CD1c-positive myeloid dendritic cell (primary cell): ENCODE results near the gene EBF3.

Experiments
- DNase-seq: peaks from one replicate; pipeline ENCODE4 v3.0.0-alpha.2; 2016; ENCODE audit errors: extremely low spot score

EBF3 gene

DNA sequence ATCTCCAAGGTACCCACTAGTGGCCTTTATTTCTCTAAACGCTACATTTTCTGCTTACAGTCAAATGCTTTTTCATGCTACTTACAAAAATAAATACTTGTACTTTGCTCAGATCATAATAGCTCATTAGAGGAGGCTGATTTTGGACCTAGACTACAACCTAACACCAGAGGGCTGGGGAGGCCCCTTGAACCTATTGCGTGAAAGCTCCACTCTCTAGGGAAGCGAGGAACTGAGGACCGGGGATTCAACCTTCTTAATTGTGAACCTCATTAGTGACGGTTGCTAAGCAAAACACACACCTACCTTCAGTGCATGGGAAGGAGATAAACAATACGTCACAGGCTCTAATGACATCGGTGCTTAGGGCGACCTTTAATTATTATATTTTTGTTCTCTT lies 92.1 kb downstream of the EBF3 start:
- no peak for DNase-seq

DNA sequence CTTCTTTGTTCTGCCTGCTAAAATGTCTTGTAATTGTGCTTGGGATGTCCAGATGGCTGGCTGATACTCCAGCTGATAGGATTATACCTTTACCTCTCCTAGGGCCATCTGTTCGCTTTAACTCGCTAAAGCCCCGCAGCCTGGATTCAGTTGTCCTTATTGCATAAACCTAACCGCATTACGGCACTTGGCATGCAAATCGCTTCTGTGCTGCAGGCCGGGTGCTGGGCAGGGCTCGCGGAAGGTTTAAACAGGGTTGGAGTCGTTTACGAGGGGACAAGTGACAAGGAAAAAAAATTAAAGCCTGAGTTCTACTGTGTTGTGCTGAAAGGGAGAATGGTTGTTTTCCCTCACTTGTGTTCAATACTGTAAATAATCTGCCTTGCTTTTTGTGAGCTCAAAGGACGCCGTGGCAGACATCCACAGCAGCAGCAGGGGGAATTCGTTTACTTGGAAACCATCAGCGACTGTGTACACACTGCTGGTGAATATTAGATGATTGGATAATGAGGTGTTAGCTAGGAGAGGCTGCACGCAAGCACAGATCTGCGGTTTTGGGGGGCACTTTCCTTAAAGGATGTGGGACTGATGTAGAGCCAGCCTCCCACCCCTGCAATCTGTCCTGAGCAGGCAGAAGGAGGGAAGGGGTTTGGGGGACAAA lies 93.0 kb downstream of the EBF3 start:
- no peak for DNase-seq

DNA sequence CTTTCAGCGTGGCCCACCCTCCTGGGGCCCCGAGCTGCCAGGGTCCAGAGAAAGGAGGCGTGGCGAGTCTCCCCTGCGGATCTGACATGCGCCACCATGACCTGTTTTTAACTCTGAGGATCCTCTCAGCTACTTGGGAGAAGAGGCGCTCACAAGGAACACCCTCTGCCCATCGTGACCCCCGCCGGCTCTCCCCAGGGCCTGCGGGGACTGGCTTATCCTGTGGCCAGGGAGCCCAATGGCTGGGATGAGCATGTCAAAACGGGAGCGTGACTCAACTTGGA lies 93.7 kb downstream of the EBF3 start:
- no peak for DNase-seq

DNA sequence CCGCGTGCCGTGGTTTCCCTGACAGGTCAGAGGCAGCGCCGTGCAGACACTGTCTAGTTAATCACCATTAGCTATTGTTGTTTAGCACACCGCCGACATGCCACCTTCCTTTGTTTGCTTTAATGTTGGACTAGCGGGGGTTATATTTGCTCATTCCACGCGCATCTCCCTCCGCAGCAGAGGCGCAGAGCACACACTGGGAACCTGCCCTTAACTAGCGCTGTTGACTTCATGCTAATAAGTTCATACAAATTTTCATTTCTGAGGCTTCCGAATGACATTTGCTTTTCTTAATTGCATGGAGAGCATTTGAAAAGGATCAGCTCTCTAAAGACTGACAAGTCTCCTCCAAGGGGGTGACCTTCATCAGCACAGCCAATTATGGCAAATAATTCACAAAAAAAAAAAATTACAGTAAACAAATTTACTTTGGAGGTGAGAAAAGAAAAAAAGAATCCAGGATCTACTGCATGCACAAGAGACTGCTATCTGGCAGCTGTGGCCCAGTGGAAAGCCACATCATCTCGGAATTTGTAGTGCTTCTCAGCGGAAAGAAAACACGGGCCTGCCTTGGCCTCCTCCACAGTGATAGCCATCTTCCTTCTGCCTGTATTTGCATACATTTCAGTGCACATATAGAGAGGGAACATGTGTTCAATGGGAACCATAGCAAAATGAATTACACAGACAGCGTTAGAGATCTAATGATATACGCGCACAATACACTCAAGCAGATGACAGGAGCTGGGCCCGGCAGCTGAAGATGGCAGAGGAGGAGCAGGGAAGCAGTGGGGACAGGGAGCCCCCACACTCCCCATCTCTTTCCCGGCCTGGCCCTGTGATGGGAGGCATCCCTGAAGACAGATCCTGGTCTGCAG lies 94.2 kb downstream of the EBF3 start:
- no peak for DNase-seq

DNA sequence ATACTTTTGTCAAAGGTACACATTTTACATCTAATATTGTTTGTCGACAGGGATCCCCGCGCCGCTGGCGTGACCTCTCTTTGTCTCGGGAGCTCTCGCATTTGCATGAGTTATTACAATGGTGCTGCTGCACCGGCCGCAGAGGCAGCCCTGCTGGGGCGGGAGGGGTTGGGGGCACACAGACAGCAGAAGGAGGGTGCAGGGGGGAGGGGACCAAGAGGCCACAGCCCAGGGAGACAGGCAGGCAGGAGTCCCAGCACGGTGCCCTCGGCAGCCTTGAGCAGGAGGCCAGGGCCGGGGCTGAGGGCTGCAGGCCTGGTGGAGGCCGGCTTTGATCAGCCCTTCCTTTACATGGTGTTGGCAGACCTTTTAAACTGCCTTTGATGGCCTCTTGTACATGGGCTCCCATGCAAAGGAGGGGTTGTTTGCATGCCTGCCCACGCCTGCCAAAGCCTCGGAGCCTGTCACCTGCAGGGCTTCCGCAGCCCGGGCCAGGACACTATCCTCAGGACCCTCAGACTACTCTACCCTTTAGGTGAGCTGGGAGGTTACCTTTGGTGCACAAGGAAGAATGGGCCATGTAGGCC lies 95.5 kb downstream of the EBF3 start:
- no peak for DNase-seq

DNA sequence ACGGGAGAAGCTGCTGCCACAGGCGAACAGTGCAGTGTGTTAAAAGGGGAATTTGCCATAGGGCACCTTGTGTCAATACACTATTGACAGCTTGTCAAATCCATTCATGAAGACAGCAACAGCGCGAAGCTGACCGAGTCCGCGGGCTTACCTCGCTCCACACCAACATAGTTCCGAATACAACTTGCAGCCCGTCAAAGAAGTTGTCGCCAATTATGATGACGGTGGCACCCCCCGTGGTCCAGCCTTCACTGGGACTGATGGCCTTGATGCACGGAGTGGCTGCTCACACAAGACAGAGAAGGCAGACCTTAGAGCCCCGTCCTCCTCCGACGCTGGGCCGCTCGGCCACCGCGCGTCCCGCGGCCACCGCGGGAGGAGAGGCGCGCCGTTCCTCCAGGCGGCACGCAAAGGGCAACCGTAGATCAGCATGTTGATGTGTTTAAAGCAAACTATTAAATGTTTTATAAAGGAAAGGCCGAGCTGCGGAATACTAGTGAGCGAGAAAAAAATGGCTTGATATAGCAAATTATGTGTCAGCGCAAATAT lies 96.4 kb downstream of the EBF3 start:
- no peak for DNase-seq

DNA sequence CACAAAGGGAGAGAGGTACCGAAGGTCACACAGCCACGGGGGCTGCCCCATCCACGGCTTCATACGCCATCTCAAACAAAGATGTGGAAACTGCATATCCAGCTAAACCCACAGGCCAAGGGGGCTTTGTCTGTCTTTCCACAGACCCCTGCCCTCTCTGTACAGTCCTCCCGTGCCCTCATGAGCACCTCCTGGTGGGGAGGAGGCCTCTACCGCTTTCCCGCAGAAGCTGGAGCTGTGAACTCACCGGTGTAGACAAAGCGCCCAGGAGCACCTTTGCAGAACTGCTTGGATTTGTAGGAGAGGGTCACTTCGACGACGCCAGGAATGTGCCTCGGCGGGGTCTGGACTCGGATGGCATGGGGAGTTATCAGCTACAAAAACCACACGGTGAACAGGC lies 97.2 kb downstream of the EBF3 start:
- DNase-seq: no peak

DNA sequence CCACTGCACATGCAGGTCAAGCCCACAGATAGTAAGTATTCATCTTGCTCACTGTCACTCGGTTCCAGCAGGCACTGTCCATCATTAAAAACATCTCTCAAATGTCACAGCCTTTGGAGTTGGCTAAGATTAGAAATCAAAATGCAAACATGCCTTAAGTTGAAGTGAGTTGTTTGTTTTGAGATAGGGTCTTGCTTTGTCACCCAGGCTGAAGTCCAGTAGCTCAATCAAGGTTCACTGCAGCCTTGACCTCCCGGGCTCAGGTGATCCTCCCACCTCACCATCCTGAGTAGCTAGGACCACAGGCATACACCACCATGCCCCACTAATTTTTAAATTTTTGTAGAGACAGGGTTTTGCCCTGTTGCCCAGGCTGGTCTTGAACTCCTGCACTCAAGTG lies 98.1 kb downstream of the EBF3 start:
- no peak for DNase-seq

DNA sequence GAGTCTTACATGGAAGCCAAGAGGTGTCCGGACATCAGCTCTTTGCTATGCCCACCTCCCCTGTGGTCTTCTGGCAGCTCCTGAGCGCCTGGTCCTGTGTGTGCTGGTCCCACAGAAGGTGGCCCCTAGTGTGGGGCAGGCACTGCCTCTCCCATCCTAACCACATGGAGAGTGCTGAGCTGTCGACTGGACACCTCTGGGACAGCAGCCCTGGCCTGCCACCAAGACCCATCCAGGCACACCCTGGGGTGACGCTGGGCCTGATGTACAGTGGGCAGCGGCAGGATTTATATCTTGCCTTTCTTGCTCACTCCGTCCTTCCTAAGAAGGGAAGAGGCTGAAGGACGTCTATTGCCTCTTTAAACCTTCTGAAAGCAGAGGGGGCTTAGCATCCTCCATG lies 98.7 kb downstream of the EBF3 start:
- DNase-seq: no peak

DNA sequence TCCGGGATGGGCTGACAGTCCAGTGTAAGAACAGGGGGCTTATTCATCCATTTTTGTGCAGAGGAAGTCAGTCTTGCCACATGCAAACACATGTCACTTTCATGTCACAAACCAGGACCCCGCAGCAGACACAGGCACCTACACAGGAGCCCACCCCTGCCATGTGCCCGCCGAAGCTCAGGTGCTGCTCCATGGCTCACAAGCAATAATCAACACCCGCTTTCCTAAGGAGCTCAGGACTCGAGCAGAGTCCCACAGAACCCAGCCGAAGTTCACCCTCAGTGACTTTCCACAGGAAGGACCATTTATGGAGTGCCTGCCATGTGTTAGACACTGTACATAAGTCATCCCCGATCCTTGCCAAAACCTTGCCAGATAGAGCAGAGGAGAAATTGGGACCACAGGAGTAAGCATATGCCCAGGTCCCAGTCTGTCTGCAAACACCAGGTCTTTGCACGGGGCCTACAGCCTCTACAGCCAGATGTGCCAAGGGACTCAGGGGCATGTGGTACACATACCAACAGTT lies 99.4 kb downstream of the EBF3 start:
- no peak for DNase-seq

DNA sequence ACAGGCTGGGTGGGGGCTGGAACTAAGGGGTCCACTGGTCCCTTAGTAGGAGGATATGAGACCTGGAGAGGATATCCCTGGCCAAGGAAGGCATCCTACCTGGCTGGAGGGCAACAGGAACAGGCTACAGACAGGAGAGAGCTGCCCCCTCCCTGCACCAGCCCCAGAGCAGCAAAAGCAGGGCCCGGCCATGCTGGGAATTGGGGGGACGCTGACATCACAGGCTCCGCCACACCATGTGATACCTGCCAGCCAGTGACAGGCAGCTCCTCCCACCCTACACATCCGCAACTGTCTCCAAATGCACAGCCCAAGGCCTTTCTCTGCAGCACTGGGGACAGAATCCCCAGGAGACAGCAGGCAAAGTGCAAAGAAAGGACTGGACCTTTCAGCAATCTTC lies 100.0 kb downstream of the EBF3 start:
- no peak for DNase-seq

DNA sequence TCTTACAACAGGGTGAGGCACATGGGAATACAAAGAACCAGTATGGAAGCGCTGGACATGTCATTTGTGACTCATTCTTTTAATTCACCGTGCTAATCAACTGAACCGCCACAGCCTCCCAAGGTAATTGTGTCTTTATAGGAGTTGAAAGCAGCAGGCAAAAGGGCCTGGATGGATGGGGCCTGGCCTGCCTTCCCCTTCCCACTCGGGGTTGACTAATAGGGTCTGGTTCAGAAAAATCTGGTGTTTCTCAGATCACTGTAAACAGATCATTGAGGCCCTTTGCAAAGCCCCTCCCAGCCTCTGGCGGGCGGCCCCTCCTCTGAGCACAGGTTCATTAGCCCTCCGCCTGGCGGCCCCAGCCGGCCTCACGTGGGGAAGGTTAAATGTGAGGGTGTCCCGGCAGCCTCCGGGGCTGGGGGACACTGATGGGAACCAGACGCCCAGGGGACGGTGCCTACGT lies 100.8 kb downstream of the EBF3 start:
- no peak for DNase-seq

DNA sequence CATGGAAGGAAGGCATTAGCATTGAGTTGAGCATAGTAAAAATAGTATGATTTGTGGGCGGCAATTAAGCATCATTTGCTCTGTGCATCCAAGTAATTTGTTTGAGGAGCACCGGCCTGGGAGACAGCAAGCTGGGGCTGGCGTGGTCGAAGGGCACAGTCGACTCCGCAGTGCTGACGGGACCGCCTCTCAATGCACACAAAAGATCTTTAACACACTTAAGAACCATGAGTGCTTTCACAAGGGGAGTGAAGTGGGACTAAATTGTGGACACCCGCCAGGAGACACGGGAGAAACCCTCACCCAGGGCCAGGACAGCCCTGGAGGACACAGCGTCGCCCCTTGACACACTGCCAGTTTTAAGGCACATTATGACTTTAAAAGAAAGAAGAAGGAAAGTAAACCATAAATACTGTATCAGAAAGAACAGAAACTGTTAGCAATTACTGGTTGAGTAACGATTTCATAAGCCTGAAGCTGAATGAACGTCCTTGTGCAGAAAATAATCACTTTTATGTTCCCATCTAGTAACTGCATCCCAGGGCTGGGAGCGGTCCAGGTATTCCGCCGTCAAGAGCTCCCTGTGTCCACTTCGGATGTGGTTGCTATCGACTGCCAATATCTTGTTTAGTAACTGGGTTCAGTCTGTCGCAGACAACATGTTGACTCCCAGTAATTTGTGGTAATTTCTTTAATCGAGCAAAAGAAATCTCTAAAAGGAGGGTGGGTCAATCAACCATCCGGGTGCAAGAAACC lies 102.1 kb downstream of the EBF3 start:
- no peak for DNase-seq

DNA sequence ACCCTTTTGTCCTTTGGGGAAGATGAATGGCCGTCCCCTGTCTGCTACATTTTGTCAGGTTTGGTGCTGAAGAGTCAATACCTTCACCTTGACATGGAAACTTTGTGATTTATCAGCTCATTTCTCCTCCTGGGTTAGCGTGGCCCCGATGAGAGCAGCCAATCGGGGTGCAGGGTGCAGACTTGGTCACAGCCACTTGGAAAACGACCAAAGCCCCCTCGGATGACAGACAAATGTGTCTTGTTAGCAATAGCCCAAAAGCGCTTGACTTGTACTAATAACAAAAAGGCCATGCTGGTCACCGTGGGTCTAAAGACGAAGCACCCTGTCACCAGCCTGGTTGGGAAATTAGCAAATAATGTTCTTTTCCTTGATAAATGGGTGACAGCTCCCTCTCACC lies 103.7 kb downstream of the EBF3 start:
- DNase-seq: no peak

DNA sequence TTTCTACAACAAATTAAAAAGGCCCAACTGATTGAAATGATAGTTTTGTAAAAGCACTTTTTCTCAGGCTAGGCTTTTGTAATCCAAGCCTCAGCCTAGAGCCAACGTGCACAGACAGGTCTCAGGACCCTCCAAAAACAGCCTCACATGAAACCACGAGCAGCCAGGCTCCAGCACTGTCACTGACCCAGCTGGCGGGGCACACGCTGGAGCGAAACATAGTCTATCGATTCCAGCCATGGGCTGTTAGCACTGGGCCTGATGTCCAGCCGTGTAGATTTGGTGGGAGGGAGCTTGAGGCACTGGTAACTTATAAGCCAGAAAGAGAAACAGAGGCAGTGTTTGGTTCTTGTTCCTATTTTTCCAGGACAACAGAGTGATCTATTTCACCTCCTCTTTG lies 104.5 kb downstream of the EBF3 start:
- DNase-seq: no peak

DNA sequence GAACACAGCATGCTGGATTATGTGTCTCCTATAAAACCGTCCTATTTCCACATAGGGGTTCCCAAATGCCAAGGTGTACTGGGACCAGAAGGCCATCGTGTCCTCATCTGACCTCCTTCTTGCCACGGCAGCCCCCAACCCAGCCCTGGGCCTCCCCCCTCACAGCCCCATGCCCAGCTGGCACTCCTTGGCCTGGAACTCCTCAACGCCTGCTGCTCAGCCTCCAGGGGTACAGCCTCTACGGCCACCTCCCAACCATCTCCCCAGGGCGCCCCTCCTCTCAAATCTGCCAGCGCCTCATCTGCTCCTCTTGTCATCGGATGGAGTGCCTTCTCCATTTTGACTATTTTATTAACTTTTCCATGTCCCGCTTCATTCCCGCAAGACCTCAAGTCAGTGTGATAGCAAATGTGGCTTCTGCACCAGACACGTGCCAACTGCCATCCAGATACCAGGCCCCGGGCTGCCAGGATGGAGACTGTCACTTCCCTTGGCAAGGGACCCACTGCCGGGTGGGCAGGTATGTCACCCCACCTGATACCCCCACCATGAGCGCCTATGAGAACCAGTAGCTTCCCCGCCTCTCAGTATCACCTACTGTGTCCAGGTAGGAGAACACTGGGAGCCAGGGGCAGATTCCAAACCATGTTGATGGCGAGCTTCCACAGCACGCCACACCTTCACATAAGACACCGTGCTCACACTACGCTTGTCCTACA lies 106.7 kb downstream of the EBF3 start:
- no peak for DNase-seq

DNA sequence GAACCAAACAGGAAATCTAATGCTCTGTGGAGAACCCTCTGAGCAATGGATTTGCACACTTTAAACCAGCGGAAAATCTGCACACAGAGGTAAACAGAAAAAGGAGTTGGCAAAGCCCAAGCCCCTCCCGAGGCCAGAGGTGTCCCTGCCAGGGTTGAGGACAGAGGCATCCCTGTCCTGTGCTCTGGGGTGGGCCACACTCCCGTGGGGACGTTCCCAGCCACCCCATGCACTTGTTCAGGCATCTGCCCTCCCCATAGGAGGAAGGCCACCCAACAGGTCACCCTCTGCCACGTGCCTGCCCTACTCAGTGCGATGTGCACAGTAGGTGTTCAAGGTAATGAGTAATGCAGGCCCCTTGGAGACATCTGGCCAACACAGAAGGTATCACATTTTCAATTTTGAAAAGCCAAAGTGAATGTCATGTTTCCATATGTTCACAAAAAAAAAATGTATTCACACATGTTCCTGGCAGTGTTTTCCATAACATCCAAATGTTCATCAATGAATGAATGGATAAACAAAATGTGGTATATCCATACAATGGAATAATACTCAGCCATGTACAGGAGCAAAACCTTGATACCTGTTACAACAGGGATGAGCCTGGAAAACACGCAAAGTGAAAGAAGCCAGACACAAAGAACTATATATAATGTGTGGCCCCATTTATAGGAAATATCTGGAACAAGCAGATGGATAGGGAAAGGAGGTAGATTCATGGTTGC lies 108.1 kb downstream of the EBF3 start:
- no peak for DNase-seq

DNA sequence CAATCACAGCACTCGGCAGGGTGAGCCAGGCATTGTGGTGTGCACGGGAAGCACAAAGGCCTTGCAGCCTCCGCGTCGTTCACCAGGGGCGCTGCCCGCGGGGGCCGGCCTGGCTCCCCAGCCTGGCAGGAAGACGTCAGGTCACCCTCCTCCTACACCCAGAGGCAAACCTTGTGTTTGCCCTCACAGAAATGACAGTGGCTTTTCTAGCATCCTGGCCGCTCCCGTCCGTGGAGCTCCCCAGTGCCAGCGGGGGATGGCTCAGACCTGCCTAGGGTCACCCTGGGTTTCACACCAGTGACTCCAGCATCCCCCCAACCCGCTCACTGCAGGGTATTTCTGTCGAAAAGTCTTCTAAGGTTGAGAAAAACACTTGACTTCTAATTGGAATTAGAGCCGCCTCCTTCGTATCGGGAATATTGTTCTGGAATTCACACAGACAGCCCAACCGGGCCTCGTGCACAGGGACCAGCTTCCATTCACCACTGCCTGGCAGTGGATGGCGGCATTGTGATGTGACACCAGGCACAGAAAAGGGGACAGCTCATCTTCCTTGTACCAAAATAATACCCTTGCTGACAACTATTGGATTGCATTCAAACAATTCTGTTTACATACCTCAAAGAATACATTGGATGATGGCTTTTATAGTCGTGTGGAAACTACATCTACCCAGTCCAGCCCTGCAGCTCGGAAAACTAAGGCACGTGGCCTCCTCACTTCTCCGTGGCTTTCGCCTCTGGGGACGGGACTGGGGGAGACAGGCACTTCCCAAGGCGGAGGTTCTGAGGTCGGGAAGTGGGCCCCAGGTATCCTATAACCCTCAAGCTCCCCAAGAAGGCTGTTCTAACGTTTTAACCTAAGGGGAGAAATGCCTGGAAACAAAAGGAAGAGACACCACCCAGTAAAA lies 109.0 kb downstream of the EBF3 start:
- no peak for DNase-seq

DNA sequence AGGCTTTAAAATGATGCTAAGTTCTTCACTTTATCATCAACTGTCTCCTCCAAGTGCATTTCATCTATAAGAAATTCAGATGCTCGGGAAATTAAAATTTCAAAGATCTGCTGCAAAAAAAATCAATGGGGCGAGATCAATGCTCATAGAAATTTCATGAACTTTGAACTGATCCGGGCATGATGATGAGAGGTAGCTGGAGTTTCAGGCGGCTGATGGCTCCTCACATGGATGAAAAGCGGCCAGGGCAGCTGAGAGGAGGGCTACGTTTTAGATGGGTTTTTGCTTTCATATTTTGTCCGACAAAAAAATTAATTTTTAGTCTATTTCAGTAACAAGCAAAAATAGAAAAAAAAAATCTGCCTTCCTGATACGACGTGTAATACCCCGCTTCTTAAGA lies 109.9 kb downstream of the EBF3 start:
- no peak for DNase-seq

DNA sequence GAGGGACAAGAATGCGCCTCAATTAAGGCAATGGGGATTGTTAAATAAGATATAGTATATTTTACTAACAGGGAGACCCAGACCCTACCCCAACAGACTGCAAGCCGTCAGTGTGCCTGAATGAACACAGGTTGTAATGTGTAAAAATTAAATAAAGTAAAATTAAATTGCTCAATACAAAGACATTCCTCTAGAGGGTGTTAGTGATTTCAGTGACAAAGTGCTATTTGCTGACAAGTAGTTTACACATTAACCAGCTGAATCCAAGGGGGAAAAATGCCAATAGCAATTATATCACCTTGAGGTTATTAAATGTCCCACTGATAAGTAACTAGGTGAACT lies 110.5 kb downstream of the EBF3 start:
- DNase-seq: no peak
